GM18867 (cell line): ENCODE results near the gene USP32.
"Not testable (repeated sequence)": the region's sequence is repeated elsewhere in the genome, so short reads cannot be mapped to it uniquely, and the experiment has no call there.

Experiments
- ATAC-seq: cut with Tn5 transposase; IDR thresholded peaks from one replicate; pipeline ENCODE4 v1.9.1; 2021; ENCODE audit warnings: mild to moderate bottlenecking, moderate library complexity; ENCODE audit not compliant: unreplicated experiment

The USP32 gene

GRCh38 chr17:60392042-60392844 is at the start of gene USP32:
Gene USP32, minus strand, starts transcription at chr17:60392133. Its CDS starts 194 bp downstream, at chr17:60391939.
- ATAC-seq = peak; percentile 89

GRCh38 chr17:60439501-60439900 is 47.6 kb upstream of the USP32 start:
- no peak for ATAC-seq

GRCh38 chr17:60436676-60437075 is 44.7 kb upstream of the USP32 start:
- ATAC-seq = no peak

- peak; percentile 42 for ATAC-seq
These were observed 43.6 kb upstream of the USP32 start for GRCh38 chr17:60435244-60436167.

- ATAC-seq = not testable (repeated sequence)
These were observed 41.4 kb upstream of the USP32 start for GRCh38 chr17:60433021-60433997.

- not testable (repeated sequence) for ATAC-seq
These were observed 38.6 kb upstream of the USP32 start for GRCh38 chr17:60430561-60430960.

- ATAC-seq = not testable (repeated sequence)
These were observed 36.6 kb upstream of the USP32 start for GRCh38 chr17:60428491-60428890.

GRCh38 chr17:60426596-60426995 is 34.7 kb upstream of the USP32 start:
- no peak for ATAC-seq

- no peak for ATAC-seq
These were observed 33.7 kb upstream of the USP32 start for GRCh38 chr17:60425626-60426025.

GRCh38 chr17:60423865-60424264 is 31.9 kb upstream of the USP32 start:
- ATAC-seq = no peak

- ATAC-seq = no peak
These were observed 30.3 kb upstream of the USP32 start, which contains the start of gene CHCT1 for GRCh38 chr17:60422162-60422665. Gene CHCT1, plus strand, starts transcription at chr17:60422489. Its CDS starts 104 bp downstream, at chr17:60422593.

GRCh38 chr17:60421273-60422161 is 29.6 kb upstream of the USP32 start:
- ATAC-seq = peak; percentile 82

- ATAC-seq = not testable (repeated sequence)
These were observed 27.9 kb upstream of the USP32 start for GRCh38 chr17:60419875-60420274.

GRCh38 chr17:60419003-60419402 is 27.1 kb upstream of the USP32 start:
- not testable (repeated sequence) for ATAC-seq

GRCh38 chr17:60416368-60416925 is 24.5 kb upstream of the USP32 start:
- no peak for ATAC-seq

GRCh38 chr17:60415146-60415545 is 23.2 kb upstream of the USP32 start:
- ATAC-seq = no peak

GRCh38 chr17:60412701-60413100 is 20.8 kb upstream of the USP32 start:
- ATAC-seq = no peak

- no peak for ATAC-seq
These were observed 18.1 kb upstream of the USP32 start for GRCh38 chr17:60410001-60410400.

GRCh38 chr17:60406887-60407286 is 15.0 kb upstream of the USP32 start:
- ATAC-seq = no peak
